ENCODE measurements around the gene NID2.

DNA sequence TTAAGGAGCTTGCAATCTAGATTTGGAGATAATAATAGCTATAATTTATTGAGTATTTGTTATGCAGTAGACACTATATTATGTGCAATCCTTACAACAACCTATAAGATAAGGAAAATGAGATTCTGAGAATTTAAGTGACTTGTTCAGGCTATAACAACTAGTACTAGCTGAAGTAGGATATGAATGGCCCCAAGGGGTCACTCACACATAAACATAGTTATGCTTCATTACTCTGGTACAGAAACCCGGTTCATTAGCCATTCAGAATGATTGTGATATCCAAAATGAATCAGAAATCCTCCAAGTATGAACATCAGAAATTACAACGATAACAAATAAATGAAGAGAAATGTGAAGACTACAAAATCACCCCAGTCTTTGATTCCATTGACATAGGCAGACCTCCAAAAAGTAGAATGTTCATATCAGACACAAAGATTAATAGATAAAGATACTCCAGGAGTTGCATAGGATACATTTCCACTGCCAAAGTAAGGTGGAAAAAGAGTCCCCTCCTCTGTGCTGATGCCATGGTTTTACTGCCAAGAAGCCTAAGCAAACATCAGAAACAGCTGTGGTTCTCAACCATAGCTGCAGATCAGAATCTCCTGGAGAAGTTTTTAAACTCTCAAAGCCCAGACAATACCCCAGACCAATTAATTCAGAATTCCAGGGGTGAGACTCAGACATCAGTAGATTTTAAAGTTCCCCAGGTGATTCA lies 8.6 kb upstream of the NID2 start:
- TF ChIP-seq, protein P1, sequence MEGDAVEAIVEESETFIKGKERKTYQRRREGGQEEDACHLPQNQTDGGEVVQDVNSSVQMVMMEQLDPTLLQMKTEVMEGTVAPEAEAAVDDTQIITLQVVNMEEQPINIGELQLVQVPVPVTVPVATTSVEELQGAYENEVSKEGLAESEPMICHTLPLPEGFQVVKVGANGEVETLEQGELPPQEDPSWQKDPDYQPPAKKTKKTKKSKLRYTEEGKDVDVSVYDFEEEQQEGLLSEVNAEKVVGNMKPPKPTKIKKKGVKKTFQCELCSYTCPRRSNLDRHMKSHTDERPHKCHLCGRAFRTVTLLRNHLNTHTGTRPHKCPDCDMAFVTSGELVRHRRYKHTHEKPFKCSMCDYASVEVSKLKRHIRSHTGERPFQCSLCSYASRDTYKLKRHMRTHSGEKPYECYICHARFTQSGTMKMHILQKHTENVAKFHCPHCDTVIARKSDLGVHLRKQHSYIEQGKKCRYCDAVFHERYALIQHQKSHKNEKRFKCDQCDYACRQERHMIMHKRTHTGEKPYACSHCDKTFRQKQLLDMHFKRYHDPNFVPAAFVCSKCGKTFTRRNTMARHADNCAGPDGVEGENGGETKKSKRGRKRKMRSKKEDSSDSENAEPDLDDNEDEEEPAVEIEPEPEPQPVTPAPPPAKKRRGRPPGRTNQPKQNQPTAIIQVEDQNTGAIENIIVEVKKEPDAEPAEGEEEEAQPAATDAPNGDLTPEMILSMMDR (IDR thresholded peaks at IDR 0.05), result no peak
- TF ChIP-seq EZH2 (IDR thresholded peaks at IDR 0.05), result no peak
